Activated CD8-positive, alpha-beta T cell treated with anti-CD3 and anti-CD28 coated beads for 36 hours (primary cell): ENCODE data around the gene BTRC. TPM values are rescaled to one million over a fixed set of nuclear protein-coding genes. Genes with fewer than 3 reads are reported as not detected.

ENCODE experiments used
- ATAC-seq: fragments of 200-7000 bp; cut with Tn5 transposase; one replicate; pipeline ENCODE4 v1.10.0; 2021; ENCODE audit warnings: mild to moderate bottlenecking, moderate library complexity
- CTCF ChIA-PET: fragments of 350-600 bp; sonication (Branson Sonifier 250); formaldehyde crosslinking; loops from one replicate; lab custom pipeline; 2021; ENCODE audit warnings: antibody characterized with exemption; lab: Charles Lee
- POLR2A ChIA-PET: fragments of 350-600 bp; sonication (Branson Sonifier 250); formaldehyde crosslinking; loops from one replicate; lab custom pipeline; 2021; ENCODE audit warnings: antibody characterized with exemption; lab: Charles Lee
- DNase-seq: peaks from one replicate; pipeline ENCODE4 v3.0.0-alpha.2; 2020
- H3K27ac Mint-ChIP-seq: one replicate; pipeline ENCODE4 v1.8.0; 2021; ENCODE audit warnings: mild to moderate bottlenecking, mixed read lengths
- H3K27me3 Mint-ChIP-seq: one replicate; pipeline ENCODE4 v1.8.0; 2021; ENCODE audit warnings: mixed read lengths
- H3K36me3 Mint-ChIP-seq: one replicate; pipeline ENCODE4 v1.8.0; 2021; ENCODE audit warnings: low read depth, mixed read lengths
- H3K4me1 Mint-ChIP-seq: one replicate; pipeline ENCODE4 v1.8.0; 2021; ENCODE audit warnings: low read depth, mixed read lengths
- H3K4me3 Mint-ChIP-seq: one replicate; pipeline ENCODE4 v1.8.0; 2021; ENCODE audit warnings: mild to moderate bottlenecking, moderate library complexity, mixed read lengths
- H3K9me3 Mint-ChIP-seq: one replicate; pipeline ENCODE4 v1.8.0; 2021; ENCODE audit warnings: mixed read lengths
- intact Hi-C: fragments of 100-400 bp; cut with micrococcal nuclease; formaldehyde crosslinking; loops from one replicate; pipeline ENCODE4 v1.10.0; 2022
- total RNA-seq, 2 experiments: library from RNA; stranded (reverse); gene quantifications; one replicate each; pipeline ENCODE4 v1.2.3, GENCODE V29; 2021
- TF ChIP-seq, protein P1 (sequence below): fragments of 200-600 bp; IDR thresholded peaks from one replicate; pipeline ENCODE4 v1.8.0; 2022; ENCODE audit warnings: antibody characterized with exemption, mild to moderate bottlenecking

The BTRC gene
- total RNA-seq, 2 experiments from 2014 or later: 11.6 to 14.6 TPM

DNA sequence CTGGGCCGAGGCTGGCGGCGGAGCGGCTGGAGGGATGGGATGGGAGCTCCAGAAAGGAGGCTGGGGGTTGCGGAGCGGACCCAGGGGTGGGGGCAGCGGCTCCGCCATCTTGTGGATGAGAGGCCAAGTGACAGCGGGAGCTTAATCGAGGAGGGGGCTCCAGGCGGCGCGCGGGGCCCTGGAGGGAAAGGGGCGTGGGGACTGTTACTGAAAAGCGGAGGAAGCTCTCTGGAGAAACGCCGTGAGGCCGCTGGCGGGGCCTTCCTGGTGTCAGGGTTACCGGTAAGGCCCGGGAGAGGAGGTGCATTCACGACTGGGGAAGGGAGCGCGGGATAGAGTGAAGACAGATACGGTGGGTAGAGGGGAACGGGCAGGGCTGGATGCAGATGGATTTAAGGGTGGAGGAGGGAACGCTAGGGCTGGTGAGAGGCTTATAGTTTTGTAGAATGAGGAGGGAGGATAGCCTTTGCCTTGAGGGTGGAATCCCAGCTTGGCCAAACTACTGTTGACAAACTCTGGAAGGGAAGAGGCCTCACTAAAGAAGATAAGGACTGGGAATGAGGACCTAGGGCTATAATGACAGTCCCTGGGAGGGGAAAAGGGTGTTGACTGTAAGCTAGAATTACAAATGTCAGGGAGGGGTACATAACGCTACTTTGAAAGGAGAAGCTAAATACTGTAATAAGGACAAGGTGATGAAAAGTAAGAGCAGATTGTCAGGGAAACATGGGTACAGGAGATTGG, 535 bp downstream of the BTRC start:
- intact Hi-C loops: no loop called here
- Mint-ChIP-seq H3K27ac (peak overlapping the region; percentile 95), H3K9me3 (no peaks in the 10 kb centered on the region), H3K27me3 (peaks cover 10% of the 10 kb centered on the region), H3K36me3 (peaks cover 12% of the 10 kb centered on the region), H3K4me1 (peaks cover 31% of the 10 kb centered on the region), H3K4me3 (peak overlapping the region; percentile 87)
- ATAC-seq (peak; percentile 6), DNase-seq (peak; percentile 52)
- TF ChIP-seq, protein P1, sequence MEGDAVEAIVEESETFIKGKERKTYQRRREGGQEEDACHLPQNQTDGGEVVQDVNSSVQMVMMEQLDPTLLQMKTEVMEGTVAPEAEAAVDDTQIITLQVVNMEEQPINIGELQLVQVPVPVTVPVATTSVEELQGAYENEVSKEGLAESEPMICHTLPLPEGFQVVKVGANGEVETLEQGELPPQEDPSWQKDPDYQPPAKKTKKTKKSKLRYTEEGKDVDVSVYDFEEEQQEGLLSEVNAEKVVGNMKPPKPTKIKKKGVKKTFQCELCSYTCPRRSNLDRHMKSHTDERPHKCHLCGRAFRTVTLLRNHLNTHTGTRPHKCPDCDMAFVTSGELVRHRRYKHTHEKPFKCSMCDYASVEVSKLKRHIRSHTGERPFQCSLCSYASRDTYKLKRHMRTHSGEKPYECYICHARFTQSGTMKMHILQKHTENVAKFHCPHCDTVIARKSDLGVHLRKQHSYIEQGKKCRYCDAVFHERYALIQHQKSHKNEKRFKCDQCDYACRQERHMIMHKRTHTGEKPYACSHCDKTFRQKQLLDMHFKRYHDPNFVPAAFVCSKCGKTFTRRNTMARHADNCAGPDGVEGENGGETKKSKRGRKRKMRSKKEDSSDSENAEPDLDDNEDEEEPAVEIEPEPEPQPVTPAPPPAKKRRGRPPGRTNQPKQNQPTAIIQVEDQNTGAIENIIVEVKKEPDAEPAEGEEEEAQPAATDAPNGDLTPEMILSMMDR: no peak
- ChIA-PET POLR2A (interaction anchor here (0.8 to 3.7 kb wide), 2 partner anchors 12 to 18 kb away, joined by 3 to 15 read pairs; no protein-coding TSS in a partner anchor), CTCF (interaction anchor here (0.9 to 2.9 kb wide), 6 partner anchors 9 to 215 kb away, joined by 3 to 11 read pairs (median 4); no protein-coding TSS in a partner anchor)

DNA sequence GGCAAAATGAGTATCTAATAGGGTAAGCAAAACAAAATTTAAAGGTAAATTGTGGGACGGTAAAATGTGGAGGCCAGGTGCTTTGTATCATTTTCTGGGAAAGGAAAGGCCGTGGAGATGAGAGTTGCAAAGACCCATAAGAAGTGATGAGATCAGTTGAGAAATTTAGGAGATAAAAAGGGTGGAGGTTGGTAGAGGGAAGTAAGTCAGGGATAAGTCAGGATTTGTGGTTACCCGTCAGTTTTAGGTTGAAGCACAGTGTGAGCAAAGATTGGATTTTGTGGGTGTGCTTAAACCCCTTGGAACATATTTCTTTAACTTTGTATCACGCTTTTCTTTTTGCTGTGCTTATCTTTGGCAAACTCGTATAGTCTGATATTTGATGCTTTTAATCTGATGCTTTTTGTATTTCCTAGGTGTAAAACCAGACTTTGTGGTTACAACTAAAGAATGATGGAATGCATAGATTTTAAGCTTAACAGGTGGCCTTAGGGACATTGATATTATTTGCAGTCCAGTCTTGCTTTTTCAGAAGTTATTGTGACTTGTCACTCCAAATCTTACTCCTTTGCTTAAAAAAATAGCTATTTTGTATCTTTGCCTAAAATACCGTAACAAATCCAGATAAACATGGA, 1.2 kb downstream of the BTRC start:
- peaks cover 31% of the 10 kb centered on the region for H3K4me1 Mint-ChIP-seq
- H3K27ac Mint-ChIP-seq: no peak overlapping the region

GRCh38 chr10:101356132-101356531, 2.2 kb downstream of the BTRC start:
- no peaks in the 10 kb centered on the region for H3K9me3 Mint-ChIP-seq
- H3K36me3 Mint-ChIP-seq: peaks cover 12% of the 10 kb centered on the region
- H3K27me3 Mint-ChIP-seq: peaks cover 5% of the 10 kb centered on the region
- H3K4me1 Mint-ChIP-seq: peaks cover 31% of the 10 kb centered on the region
- TF ChIP-seq, protein P1: no peak
- POLR2A ChIA-PET: interaction anchor here (0.7 to 1.1 kb wide), 2 partner anchors 9 to 16 kb away, joined by 3 read pairs; no protein-coding TSS in a partner anchor
- ATAC-seq: no peak
- no peak overlapping the region for H3K4me3 Mint-ChIP-seq
- H3K27ac Mint-ChIP-seq: no peak overlapping the region
- CTCF ChIA-PET: interaction anchor here (0.7 to 2.9 kb wide), 4 partner anchors 10 to 111 kb away, joined by 3 to 11 read pairs (median 7); no protein-coding TSS in a partner anchor
- no peak for DNase-seq
- intact Hi-C loops: no loop called here

More for the DNA sequence above, 1.2 kb downstream of the BTRC start:
- Mint-ChIP-seq H3K27me3 (peaks cover 9% of the 10 kb centered on the region), H3K9me3 (no peaks in the 10 kb centered on the region), H3K36me3 (peaks cover 12% of the 10 kb centered on the region), H3K4me3 (peak overlapping the region; percentile 87)
- POLR2A ChIA-PET: interaction anchor here (0.8 to 3.7 kb wide), 3 partner anchors 12 to 17 kb away, joined by 3 to 15 read pairs (median 3); no protein-coding TSS in a partner anchor
- no peak for DNase-seq
- no peak for ATAC-seq
- intact Hi-C loops: no loop called here
- CTCF ChIA-PET: interaction anchor here (0.7 to 2.9 kb wide), 6 partner anchors 8 to 112 kb away, joined by 3 to 11 read pairs (median 5); no protein-coding TSS in a partner anchor
- TF ChIP-seq, protein P1: no peak

DNA sequence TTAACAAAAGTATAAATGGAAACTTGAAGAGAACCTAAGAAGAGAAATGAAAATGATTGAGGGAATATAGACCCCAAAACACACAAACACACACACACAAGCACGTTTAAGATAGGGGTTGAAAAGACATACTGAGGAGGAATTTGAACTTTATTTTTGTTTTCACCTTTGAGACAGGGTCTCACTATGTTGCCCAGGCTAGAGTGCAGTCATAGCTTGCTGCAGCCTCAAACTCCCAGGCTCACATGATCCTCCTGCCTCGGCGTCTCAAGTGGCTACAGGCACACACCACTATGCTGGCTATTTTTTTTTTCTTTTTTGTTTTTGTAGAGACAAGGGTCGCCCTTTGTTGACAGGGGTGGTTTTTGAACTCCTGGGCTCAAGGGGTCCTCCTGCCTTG, 4.0 kb downstream of the BTRC start:
- no peak overlapping the region for H3K4me3 Mint-ChIP-seq
- H3K9me3 Mint-ChIP-seq: no peaks in the 10 kb centered on the region
- TF ChIP-seq, protein P1: no peak
- peaks cover 2% of the 10 kb centered on the region for H3K27me3 Mint-ChIP-seq
- H3K36me3 Mint-ChIP-seq: peaks cover 12% of the 10 kb centered on the region
- ChIA-PET CTCF (interaction anchor here (1.3 kb wide), 1 partner anchor 317 kb away, joined by 3 read pairs; no protein-coding TSS in a partner anchor), POLR2A (interaction anchor here (0.6 kb wide), 1 partner anchor 10 kb away, joined by 4 read pairs; no protein-coding TSS in a partner anchor)
- ATAC-seq: no peak
- no peak overlapping the region for H3K27ac Mint-ChIP-seq
- DNase-seq: no peak
- H3K4me1 Mint-ChIP-seq: peaks cover 33% of the 10 kb centered on the region
- intact Hi-C loops: no loop called here
